ENCODE measurements around the gene SLC36A2. TPM values are rescaled to one million over a fixed set of nuclear protein-coding genes. Genes with fewer than 3 reads are reported as not detected.

The SLC36A2 gene
- not detected in 5 replicates for total RNA-seq (2022; extraction: Qiagen RNA extraction; ENCODE audit: low read depth)

DNA sequence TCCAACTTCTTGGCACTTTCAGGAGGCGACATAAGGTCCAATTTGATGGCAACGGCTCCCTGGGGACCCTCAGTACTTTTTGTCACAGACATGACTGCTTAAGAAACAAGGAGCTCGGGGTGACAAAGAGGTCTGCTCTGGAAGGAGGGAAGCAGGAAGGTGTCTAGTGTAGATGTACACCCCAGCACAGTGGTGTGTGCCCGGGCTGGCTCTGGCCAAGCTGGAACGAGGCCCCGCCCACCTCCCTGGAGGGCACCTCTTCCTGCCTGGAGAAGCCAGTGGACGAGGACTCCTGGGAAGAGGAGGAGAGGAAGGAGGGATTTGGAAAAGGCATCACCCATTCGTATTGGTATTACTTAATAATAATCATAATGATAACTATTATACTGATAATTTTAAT, at the start of gene SLC36A2:
Gene SLC36A2 (minus strand): TSS at position 191 of the 400 bp plus-strand sequence. CDS start 99 bp downstream, at position 92.

DNA sequence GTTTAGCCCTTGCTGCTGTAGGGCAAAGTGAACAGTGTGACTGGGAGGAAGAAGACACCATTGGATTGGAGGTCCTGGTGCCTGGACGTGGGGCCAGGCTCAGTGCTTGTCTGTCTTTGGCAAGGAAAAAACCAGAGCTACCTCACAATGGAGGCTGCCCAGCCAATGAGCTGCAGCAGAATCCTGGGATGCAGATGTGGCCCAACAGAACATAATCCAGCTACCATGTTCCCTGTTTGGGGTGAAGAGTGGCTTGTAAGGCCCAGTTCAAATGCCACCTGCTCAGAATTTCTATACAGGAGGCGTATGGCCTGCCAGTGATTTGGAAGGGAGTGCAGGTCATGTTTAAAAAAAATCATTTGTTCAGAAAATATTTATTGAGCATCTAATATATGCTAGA, 43.7 kb downstream of the SLC36A2 start, which contains the start of gene SLC36A3:
Gene SLC36A3 (minus strand): TSS at position 101 of the 400 bp plus-strand sequence. CDS start 412 bp downstream, outside the sequence.

Other genes starting within 250 kb of the SLC36A2 start
- 39.8 to 46.0 TPM (median 43.1 TPM) in 5 replicates for gene ANXA6, start 189.8 kb downstream of the SLC36A2 start, total RNA-seq (2022; extraction: Qiagen RNA extraction; ENCODE audit: low read depth)
- gene CCDC69, start 123.5 kb downstream of the SLC36A2 start, total RNA-seq (2022; extraction: Qiagen RNA extraction; ENCODE audit: low read depth) = 1.0 to 2.2 TPM (median 1.6 TPM) in 5 replicates
- gene GM2A, start 94.4 kb downstream of the SLC36A2 start, total RNA-seq (2022; extraction: Qiagen RNA extraction; ENCODE audit: low read depth) = 14.0 to 18.3 TPM (median 17.6 TPM) in 5 replicates
- not detected in 5 replicates for gene SLC36A3, start 43.8 kb downstream of the SLC36A2 start, total RNA-seq (2022; extraction: Qiagen RNA extraction; ENCODE audit: low read depth)
- gene SLC36A1, start 100.0 kb upstream of the SLC36A2 start, total RNA-seq (2022; extraction: Qiagen RNA extraction; ENCODE audit: low read depth) = 6.0 to 10.2 TPM (median 9.0 TPM) in 5 replicates
- 0.02 TPM in 1 of 5 replicates, not detected in the others for gene FAT2, start 243.8 kb upstream of the SLC36A2 start, total RNA-seq (2022; extraction: Qiagen RNA extraction; ENCODE audit: low read depth)